Dendritic cell treated with granulocyte-macrophage colony-stimulating factor and Interleukin-4, amounts not matched to agents 40 ng/mL and 50 ng/mL, for 4 days (primary cell): ENCODE data around the gene HPSE.
"Not testable (repeated sequence)": the region's sequence is repeated elsewhere in the genome, so short reads cannot be mapped to it uniquely, and the experiment has no call there.

Source experiments
- H3K27ac Mint-ChIP-seq: one replicate; pipeline ENCODE4 v1.8.0; 2022; ENCODE audit warnings: mild to moderate bottlenecking, mixed read lengths
- H3K27me3 Mint-ChIP-seq: one replicate; pipeline ENCODE4 v1.8.0; 2022; ENCODE audit warnings: mild to moderate bottlenecking, mixed read lengths
- H3K36me3 Mint-ChIP-seq: one replicate; pipeline ENCODE4 v1.8.0; 2022; ENCODE audit warnings: low read depth, mixed read lengths
- H3K4me1 Mint-ChIP-seq: one replicate; pipeline ENCODE4 v1.8.0; 2022; ENCODE audit warnings: low read depth, mixed read lengths
- H3K4me3 Mint-ChIP-seq: one replicate; pipeline ENCODE4 v1.8.0; 2022; ENCODE audit warnings: mild to moderate bottlenecking, moderate library complexity, mixed read lengths
- H3K9me3 Mint-ChIP-seq: one replicate; pipeline ENCODE4 v1.8.0; 2022; ENCODE audit warnings: mixed read lengths
- intact Hi-C: fragments of 100-400 bp; cut with micrococcal nuclease; formaldehyde crosslinking; loops from one replicate; pipeline ENCODE4 v1.15.0; 2022

Gene HPSE

DNA sequence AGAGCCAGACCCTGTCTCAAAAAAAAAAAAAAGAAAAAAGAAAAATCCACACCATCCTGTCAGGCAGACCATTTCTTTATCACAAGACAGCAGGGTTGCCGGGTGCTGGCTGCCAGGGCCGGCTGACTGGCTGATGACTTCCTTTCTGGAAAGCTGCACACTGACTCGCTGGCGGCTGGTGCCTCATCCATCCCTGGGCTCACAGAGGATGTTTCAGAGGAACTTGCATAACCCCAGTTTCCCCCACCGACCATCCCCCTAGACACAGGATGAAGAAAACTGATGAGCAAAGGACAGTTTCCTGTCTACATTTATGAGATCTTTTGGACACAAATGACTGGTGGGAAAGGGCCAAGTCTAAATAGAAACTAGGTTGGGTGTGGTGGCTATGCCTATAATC is 14.1 kb downstream of the HPSE start:
- intact Hi-C loops, result no loop called here
- Mint-ChIP-seq H3K27me3 (no peaks in the 10 kb centered on the region), H3K4me1 (peaks cover 41% of the 10 kb centered on the region), H3K9me3 (no peaks in the 10 kb centered on the region), H3K27ac (peak overlapping the region; percentile 34), H3K4me3 (no peak overlapping the region), H3K36me3 (no peaks in the 10 kb centered on the region)

DNA sequence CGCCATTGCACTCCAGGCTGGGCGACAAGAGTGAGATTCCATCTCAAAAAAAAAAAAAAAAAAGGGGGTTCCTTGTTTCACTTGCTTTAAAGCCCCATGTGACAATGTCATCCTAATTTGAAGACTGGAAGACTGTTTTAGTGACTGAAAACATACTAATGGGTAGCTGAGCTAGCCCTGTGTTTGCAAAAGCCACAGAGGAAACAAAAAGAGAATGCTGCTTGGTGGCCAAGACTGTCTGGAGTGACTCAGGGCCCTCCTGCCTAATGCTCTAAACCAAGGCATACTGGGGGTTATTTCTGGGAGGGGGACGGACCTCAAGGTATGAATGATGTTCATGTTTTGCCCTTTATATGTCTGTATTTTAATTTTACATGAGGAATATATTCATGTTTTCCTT is 16.0 kb downstream of the HPSE start:
- intact Hi-C loops, result no loop called here
- Mint-ChIP-seq H3K4me3 (no peak overlapping the region), H3K36me3 (no peaks in the 10 kb centered on the region), H3K9me3 (no peaks in the 10 kb centered on the region), H3K27me3 (no peaks in the 10 kb centered on the region), H3K27ac (no peak overlapping the region), H3K4me1 (peaks cover 40% of the 10 kb centered on the region)

DNA sequence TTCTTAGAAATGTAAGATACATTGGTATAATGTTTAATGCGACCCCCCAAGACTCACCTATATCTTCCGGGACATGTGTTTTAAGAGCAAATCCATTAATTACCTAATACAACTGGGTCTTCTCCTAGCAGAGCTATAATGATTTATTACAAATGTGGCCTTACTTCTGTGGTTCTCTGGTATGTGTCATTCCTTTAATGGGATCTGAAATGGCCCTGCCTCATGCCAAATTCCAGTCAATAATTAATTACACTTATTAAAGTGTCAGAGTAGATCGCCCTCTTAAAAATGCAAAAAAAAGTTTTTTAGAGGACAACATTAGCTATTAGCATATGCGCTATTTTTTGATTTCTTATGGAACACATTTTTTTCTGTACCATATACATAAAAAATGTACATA is 17.0 kb downstream of the HPSE start:
- Mint-ChIP-seq H3K27me3 (no peaks in the 10 kb centered on the region), H3K9me3 (no peaks in the 10 kb centered on the region)

DNA sequence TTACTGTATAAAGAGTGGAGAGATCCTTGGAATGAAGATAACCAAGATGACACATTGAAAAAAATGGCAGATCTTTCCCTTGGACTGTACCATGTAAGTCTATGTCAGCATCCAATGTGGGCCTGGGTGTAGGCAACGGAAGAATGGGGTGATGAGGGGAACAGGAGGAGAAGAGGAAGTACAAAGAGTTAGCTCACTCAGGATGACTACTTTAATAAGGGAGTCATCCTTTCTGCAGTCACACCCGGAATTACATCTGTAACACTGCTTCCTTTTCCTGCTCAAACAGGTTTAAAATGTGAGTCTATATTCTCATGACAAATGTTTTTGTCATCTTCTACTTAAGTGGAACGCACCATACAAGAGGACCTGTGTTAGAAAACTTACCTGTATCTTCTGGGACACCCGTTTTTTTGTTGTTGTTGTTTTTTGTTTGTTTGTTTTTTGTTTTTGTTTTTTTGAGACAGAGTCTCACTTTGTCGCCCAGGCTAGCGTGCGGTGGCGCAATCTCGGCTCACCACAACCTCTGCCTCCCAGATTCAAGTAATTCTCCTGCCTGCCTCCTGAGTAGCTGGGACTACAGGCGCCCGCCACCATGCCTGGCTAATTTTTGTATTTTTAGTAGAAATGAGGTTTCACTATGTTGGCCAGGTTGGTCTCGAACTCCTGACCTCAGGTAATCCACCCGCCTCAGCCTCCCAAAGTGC is 18.0 kb downstream of the HPSE start:
- no peaks in the 10 kb centered on the region for H3K9me3 Mint-ChIP-seq
- intact Hi-C loops, result no loop called here
- H3K4me3 Mint-ChIP-seq, result no peak overlapping the region
- no peaks in the 10 kb centered on the region for H3K27me3 Mint-ChIP-seq
- H3K4me1 Mint-ChIP-seq, result peaks cover 24% of the 10 kb centered on the region
- H3K27ac Mint-ChIP-seq, result no peak overlapping the region
- H3K36me3 Mint-ChIP-seq, result no peaks in the 10 kb centered on the region

More for the DNA sequence above, 17.0 kb downstream of the HPSE start:
- intact Hi-C loops, result no loop called here
- no peaks in the 10 kb centered on the region for H3K36me3 Mint-ChIP-seq
- no peak overlapping the region for H3K4me3 Mint-ChIP-seq
- H3K4me1 Mint-ChIP-seq, result peaks cover 35% of the 10 kb centered on the region
- H3K27ac Mint-ChIP-seq, result no peak overlapping the region

DNA sequence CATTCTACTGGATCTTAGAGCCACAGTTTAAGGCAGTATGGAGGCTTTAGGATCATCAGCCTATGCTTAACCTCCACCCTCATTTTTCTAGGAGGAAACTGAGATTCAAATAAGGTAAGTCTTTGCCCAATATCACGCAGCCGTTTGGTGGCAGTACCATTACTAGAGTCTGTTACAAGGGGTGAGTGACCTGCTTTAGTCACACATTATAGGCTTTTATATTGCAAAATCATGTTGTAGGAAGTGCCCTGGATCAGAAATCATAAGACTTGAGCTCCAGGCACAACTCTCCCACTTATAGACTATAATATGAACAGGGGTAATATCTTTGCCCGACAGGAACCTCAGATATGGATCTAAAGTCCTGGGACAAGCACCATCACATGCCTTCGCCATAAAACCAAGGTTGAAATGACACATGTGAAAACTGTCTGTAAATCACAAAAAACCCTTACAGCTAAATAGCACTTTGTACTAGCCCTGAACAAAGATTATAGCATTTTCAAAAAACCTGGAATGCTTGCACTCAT is 19.2 kb downstream of the HPSE start:
- no peak overlapping the region for H3K4me3 Mint-ChIP-seq
- H3K4me1 Mint-ChIP-seq, result peaks cover 17% of the 10 kb centered on the region
- no peaks in the 10 kb centered on the region for H3K9me3 Mint-ChIP-seq
- no peak overlapping the region for H3K27ac Mint-ChIP-seq
- H3K36me3 Mint-ChIP-seq, result no peaks in the 10 kb centered on the region
- no peaks in the 10 kb centered on the region for H3K27me3 Mint-ChIP-seq
- intact Hi-C loops, result no loop called here

DNA sequence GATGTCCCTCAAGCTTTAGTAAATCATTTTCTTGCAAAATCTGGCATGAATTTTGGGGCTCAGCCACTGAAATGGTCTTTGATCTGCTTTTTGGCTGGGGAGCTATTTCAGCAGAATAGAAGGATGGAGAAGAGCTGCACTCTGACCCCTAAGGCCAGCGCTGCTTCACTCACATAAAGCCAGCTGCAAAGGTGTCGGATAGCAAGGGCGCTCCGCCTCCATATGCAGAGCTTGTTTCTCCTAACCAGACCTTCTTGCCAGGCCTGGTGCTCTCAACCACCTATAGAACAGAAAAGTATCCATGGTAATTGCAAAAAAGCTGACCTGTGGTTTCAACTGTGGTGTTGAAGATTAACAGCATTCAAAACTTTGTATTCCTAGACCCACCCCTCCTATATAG is 26.0 kb downstream of the HPSE start:
- Mint-ChIP-seq H3K4me1 (no peaks in the 10 kb centered on the region), H3K27ac (no peak overlapping the region)

DNA sequence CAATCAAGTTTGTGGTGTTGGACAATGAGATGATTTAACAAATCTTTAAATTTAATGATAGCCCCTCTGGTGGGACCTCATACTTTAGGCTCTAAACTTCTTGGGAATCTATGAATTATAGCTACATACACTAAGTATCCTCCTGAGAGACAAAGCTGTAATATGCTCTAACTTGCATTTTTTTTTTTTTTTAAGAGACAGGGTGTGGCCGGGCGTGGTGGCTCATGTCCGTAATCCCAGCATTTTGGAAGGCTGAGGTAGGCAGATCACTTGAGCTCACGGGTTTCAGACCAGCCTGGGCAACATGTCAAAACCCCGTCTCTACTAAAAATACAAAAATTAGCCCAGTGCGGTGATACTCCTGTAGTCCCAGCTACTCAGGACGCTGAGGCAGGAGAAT is 26.7 kb downstream of the HPSE start:
- intact Hi-C loops, result no loop called here
- Mint-ChIP-seq H3K27me3 (no peaks in the 10 kb centered on the region), H3K9me3 (no peaks in the 10 kb centered on the region), H3K36me3 (peaks cover 7% of the 10 kb centered on the region), H3K4me3 (no peak overlapping the region), H3K4me1 (no peaks in the 10 kb centered on the region), H3K27ac (no peak overlapping the region)

More for the DNA sequence above, 26.0 kb downstream of the HPSE start:
- H3K4me3 Mint-ChIP-seq, result no peak overlapping the region
- H3K36me3 Mint-ChIP-seq, result peaks cover 7% of the 10 kb centered on the region
- no peaks in the 10 kb centered on the region for H3K27me3 Mint-ChIP-seq
- no peaks in the 10 kb centered on the region for H3K9me3 Mint-ChIP-seq
- intact Hi-C loops, result no loop called here

DNA sequence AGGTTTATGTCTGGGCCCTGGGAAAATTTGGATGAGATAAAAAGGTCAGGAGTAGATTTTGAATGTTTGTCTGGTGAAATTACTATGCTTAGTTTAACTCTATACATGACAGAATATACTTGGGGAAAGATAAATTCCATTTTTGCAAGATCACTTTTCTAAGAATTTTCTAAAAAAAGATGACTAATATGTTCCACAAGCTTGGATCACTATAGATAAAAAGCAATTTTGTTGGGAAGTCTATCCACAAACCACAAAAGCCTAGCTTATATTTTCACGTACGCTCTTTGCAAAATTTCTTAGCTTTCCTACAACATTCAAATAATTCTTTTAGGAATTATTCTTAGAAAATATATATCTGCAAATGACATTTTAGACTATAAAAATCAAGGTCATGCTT is 29.5 kb downstream of the HPSE start:
- Mint-ChIP-seq H3K9me3 (no peaks in the 10 kb centered on the region), H3K36me3 (peaks cover 7% of the 10 kb centered on the region), H3K4me3 (no peak overlapping the region), H3K27me3 (no peaks in the 10 kb centered on the region), H3K27ac (no peak overlapping the region), H3K4me1 (no peaks in the 10 kb centered on the region)
- intact Hi-C loops, result no loop called here

DNA sequence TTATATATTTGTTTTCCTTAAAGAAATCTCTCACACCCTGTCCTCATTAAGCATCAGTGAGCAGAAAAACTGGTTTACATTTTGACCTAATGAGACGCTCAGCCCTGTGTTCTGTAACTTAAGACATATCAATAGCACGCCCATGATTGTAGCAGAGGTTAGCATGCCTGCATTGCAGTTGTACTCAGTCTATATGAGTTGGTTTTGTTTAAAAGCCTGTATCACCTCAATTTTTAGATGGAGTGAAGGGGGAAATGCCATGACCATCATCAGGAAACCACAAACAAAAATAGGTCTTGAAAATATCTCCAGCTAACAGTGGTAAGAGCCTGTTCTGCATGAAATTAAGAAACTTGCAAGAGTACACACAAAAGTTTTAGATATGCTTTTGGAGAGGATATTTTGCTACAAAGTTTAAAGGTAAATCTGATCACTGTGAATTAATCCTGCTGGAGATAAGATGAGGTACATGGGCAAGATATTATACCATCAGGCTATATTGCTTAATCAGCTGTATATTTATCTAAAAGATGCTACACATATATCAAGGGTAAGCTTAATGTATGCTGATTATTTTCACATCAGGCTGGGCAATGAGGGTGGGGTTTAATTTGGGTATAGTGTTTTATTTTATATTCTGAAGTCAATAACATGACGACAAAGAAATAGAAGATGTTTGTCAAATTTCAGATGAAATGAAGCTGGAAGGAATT is 36.9 kb downstream of the HPSE start:
- Mint-ChIP-seq H3K9me3 (no peaks in the 10 kb centered on the region), H3K36me3 (no peaks in the 10 kb centered on the region), H3K4me3 (no peak overlapping the region), H3K27ac (no peak overlapping the region), H3K4me1 (peaks cover 7% of the 10 kb centered on the region), H3K27me3 (no peaks in the 10 kb centered on the region)
- intact Hi-C loops, result no loop called here

DNA sequence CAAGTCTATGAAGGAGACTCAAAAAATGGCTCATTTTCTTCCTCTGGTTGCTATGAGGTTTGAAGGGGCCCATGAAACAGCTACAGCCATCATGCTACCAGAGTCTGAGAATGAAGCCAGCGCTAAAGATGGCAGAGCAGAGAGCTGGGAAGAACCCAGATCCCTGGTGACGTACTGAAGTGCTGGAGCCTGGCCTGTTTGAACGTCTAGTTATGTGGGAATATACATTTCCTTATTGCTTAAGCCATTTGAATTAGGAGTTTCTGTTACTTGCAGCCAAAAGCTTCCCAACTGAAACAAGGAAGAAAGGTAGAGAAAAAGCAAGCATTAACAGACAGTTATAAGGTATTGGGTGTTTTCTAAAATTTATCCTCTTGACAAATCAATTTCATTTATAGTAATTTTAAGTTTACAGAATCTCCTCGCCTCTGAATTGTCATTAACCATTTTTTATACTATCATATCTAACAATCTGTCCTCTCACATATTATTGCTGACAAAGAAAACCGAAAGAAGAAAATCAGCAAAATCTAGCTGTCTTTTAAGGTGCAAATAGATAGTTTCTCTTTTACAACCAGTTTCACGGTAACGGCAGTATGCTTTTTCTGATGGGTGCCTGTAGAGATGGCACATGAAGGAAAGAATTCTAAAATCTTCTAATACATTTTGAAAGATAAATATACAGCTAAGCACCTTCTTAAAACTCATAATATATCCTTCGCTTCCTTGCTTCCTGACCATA is 41.2 kb downstream of the HPSE start:
- Mint-ChIP-seq H3K27ac (no peak overlapping the region), H3K9me3 (peaks cover 10% of the 10 kb centered on the region), H3K36me3 (no peaks in the 10 kb centered on the region), H3K27me3 (no peaks in the 10 kb centered on the region), H3K4me3 (no peak overlapping the region), H3K4me1 (peaks cover 14% of the 10 kb centered on the region)
- intact Hi-C loops, result no loop called here

DNA sequence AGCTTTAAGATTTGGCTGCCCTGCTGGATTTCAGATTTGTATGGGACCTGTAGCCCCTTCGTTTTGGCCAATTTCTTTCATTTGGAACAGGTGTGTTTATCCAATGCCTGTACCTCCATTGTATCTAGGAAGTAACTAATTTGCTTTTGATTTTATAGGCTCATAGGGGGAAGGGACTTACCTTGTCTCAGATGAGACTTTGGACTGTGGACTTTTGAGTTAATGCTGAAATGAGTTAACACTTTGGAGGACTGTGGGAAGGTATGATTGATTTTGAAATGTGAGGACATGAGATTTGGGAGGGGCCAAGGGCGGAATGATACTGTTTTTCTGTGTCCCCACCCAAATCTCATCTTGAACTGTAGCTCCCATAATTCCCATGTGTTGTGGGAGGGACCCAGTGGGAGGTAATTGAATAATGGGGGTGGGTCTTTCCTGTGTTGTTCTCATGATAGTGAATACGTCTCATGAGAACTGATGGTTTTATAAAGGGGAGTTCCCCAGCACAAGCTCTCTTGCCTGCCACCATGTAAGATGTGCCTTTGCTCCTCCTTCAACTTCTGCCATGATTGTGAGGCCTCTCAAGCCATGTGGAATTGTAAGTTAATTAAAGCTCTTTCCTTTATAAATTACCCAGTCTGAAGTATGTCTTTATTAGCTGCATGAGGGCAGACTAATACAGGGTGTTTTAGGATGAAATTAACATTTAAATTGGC is 44.4 kb downstream of the HPSE start:
- H3K27me3 Mint-ChIP-seq, H3K27ac Mint-ChIP-seq, intact Hi-C loops, H3K4me3 Mint-ChIP-seq, H3K9me3 Mint-ChIP-seq, H3K36me3 Mint-ChIP-seq: not testable (repeated sequence)
- peaks cover 14% of the 10 kb centered on the region for H3K4me1 Mint-ChIP-seq

DNA sequence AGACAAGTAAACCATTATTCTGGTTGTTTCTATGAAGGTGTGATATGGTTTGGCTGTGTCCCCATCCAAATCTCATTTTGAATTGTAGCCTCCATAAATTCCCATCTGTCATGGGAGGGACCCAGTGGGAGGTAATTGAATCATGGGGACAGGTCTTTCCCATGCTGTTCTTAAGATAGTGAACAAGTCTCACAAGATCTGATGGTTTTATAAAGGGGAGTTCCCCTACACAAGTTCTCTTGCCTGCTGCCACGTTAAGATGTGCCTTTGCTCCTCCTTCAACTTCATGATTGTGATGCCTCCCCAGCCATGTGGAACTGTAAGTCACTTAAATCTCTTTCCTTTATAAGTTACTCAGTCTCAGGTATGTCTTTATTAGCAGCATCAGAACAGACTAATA is 46.3 kb downstream of the HPSE start:
- H3K27ac Mint-ChIP-seq, H3K4me3 Mint-ChIP-seq, H3K36me3 Mint-ChIP-seq, H3K27me3 Mint-ChIP-seq, H3K9me3 Mint-ChIP-seq: not testable (repeated sequence)
- intact Hi-C loops, result loop anchor here (10.0 kb wide), 1 partner anchor 166 kb away; the partner anchor contains the start of genes HELQ and MRPS18C
- H3K4me1 Mint-ChIP-seq, result peaks cover 30% of the 10 kb centered on the region

DNA sequence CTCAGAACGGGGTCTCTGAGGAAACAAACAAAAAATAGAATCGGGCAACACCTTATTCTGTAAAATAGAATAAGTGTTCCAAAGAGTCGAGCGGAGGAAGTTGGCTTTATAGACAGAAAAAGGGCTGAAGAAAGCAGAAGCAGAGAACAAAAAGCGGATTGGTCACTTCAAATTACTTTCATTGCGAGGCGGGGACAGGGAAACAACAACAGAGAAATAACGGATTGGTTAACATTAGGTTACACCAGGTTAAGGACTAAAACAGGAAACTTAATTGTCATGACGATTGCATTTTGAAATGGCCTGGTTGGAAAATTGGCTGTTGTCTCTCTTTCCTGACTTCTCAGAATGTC is 49.6 kb downstream of the HPSE start:
- no peaks in the 10 kb centered on the region for H3K27me3 Mint-ChIP-seq
- H3K4me3 Mint-ChIP-seq, result peak overlapping the region; percentile 92
- H3K36me3 Mint-ChIP-seq, result peaks cover 6% of the 10 kb centered on the region
- H3K4me1 Mint-ChIP-seq, result peaks cover 49% of the 10 kb centered on the region
- peaks cover 4% of the 10 kb centered on the region for H3K9me3 Mint-ChIP-seq
- intact Hi-C loops, result loop anchor here (2.0 to 10.0 kb wide), 2 partner anchors 44 to 170 kb away; partner anchors contain the start of genes HELQ and MRPS18C
- H3K27ac Mint-ChIP-seq, result peak overlapping the region; percentile 99
